Thyroid gland (tissue), 4 donors: ENCODE data around the gene GDPD5.

Experiments
- POLR2A ChIP-seq, 2 donors: fragments of 450-650 bp; IDR thresholded peaks; one replicate each; pipeline ENCODE4 v1.6.1; 2017; ENCODE audit warnings: antibody characterized with exemption in 2 of 2, mild to moderate bottlenecking in 2 of 2, moderate library complexity in 1 of 2
- TF ChIP-seq, protein P1 (sequence below), 6 experiments: fragments of 200-600 bp in 3 of 6; fragments of 450-650 bp in 3 of 6; sonication (generic) in 3 of 6; IDR thresholded peaks; one replicate each; pipeline ENCODE4 v1.5.1; 2016 to 2019; ENCODE audit warnings: antibody characterized with exemption in 6 of 6, mild to moderate bottlenecking in 2 of 6, inconsistent platforms in 1 of 6, moderate library complexity in 1 of 6

DNA sequence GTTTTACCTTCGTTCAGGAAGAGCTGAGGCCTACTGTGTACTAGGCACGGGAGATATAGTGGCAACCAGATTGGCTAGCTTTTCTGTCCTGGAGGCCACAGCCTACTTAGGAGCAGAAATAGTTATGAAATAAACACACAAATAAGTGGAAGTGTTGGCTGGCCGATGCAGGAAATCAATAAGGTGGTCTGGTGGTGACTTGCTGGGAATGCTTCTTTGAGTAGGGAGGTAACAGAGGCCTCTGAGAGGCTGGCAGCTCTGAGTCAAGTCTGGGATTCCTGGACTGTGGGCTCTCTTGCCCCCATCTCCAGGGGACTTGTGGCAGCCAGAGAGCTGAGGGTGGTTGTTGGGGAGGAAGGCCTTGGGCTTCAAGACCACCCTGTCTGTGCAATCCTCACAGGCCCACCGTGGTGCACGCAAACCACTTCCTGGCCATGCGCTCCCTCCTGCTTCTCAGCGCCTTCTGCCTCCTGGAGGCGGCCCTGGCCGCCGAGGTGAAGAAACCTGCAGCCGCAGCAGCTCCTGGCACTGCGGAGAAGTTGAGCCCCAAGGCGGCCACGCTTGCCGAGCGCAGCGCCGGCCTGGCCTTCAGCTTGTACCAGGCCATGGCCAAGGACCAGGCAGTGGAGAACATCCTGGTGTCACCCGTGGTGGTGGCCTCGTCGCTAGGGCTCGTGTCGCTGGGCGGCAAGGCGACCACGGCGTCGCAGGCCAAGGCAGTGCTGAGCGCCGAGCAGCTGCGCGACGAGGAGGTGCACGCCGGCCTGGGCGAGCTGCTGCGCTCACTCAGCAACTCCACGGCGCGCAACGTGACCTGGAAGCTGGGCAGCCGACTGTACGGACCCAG is 40.4 kb upstream of the GDPD5 start:
- TF ChIP-seq, protein P1, sequence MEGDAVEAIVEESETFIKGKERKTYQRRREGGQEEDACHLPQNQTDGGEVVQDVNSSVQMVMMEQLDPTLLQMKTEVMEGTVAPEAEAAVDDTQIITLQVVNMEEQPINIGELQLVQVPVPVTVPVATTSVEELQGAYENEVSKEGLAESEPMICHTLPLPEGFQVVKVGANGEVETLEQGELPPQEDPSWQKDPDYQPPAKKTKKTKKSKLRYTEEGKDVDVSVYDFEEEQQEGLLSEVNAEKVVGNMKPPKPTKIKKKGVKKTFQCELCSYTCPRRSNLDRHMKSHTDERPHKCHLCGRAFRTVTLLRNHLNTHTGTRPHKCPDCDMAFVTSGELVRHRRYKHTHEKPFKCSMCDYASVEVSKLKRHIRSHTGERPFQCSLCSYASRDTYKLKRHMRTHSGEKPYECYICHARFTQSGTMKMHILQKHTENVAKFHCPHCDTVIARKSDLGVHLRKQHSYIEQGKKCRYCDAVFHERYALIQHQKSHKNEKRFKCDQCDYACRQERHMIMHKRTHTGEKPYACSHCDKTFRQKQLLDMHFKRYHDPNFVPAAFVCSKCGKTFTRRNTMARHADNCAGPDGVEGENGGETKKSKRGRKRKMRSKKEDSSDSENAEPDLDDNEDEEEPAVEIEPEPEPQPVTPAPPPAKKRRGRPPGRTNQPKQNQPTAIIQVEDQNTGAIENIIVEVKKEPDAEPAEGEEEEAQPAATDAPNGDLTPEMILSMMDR (IDR thresholded peaks at IDR 0.05): no peak
- no peak for TF ChIP-seq POLR2A (IDR thresholded peaks at IDR 0.05)
